ENCODE results near the gene IFNA17.
"Not testable (repeated sequence)": the region's sequence is repeated elsewhere in the genome, so short reads cannot be mapped to it uniquely, and the experiment has no call there.

DNA sequence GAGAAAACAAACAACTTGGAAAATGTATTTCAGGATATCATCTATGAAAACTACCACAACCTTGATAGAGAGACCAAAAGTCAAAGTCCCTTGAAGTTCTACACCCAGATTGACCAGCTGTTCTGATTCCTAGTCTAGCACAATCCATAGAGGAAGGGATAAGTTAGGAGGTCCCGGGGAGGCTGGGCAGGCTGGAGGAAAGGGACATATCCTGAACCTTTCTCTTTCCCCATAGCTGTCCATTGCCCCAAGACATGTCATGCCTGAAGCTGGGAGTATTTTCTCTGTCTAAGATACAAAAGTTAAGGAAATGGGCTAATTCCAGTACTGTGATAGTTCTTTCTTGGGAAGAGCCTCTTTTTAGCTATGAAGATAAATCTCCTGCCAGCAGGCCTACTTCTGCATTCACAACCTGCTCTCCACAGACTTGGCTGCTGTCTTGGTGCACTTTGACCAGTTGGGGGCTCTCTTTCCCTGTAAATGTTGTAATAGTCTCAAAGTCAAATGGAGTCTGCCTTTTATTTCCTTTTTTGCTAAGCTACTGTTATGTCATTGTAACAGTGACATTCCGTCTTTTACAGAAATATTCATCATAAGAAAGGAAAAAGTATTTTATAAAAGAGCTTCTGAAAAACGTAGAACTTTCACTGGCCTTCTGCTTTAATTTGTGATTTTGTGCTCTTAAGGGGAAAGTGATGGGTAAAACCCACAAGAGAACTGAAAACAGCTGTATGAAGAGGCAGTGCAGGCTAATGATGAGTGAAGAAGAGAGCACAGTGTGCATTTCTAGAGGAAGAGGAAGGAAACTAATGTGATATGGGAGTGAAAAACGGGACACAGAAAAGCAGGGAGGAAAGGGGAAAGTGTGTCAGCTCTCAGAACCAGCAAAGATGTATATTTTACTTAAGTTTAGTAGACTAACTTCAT lies 44.9 kb downstream of the IFNA17 start:
- not testable (repeated sequence) for TF ChIP-seq RARB (CRISPR knock-in tag; IDR thresholded peaks at IDR 0.05); TOX (CRISPR knock-in tag; IDR thresholded peaks at IDR 0.05; ENCODE audit: borderline replicate concordance); GLIS3 (CRISPR knock-in tag; IDR thresholded peaks at IDR 0.05); ZNF565 (CRISPR knock-in tag; conservative IDR thresholded peaks at IDR 0.05; ENCODE audit: low read depth); SNAI2 (CRISPR knock-in tag; IDR thresholded peaks at IDR 0.05); ZNF70 (CRISPR knock-in tag; IDR thresholded peaks at IDR 0.05)
- TF ChIP-seq, protein P1, sequence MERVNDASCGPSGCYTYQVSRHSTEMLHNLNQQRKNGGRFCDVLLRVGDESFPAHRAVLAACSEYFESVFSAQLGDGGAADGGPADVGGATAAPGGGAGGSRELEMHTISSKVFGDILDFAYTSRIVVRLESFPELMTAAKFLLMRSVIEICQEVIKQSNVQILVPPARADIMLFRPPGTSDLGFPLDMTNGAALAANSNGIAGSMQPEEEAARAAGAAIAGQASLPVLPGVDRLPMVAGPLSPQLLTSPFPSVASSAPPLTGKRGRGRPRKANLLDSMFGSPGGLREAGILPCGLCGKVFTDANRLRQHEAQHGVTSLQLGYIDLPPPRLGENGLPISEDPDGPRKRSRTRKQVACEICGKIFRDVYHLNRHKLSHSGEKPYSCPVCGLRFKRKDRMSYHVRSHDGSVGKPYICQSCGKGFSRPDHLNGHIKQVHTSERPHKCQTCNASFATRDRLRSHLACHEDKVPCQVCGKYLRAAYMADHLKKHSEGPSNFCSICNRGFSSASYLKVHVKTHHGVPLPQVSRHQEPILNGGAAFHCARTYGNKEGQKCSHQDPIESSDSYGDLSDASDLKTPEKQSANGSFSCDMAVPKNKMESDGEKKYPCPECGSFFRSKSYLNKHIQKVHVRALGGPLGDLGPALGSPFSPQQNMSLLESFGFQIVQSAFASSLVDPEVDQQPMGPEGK (CRISPR knock-in tag; IDR thresholded peaks at IDR 0.05; ENCODE audit: borderline replicate concordance) = not testable (repeated sequence)
- TF ChIP-seq, protein P2, sequence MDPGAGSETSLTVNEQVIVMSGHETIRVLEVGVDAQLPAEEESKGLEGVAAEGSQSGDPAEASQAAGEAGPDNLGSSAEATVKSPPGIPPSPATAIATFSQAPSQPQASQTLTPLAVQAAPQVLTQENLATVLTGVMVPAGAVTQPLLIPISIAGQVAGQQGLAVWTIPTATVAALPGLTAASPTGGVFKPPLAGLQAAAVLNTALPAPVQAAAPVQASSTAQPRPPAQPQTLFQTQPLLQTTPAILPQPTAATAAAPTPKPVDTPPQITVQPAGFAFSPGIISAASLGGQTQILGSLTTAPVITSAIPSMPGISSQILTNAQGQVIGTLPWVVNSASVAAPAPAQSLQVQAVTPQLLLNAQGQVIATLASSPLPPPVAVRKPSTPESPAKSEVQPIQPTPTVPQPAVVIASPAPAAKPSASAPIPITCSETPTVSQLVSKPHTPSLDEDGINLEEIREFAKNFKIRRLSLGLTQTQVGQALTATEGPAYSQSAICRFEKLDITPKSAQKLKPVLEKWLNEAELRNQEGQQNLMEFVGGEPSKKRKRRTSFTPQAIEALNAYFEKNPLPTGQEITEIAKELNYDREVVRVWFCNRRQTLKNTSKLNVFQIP (CRISPR knock-in tag; IDR thresholded peaks at IDR 0.05; ENCODE audit: borderline replicate concordance, low read depth) = not testable (repeated sequence)

All from SK-N-SH treated with all-trans-retinoic acid at 6 μM for 48 hours (cell line).